Testis (tissue), 3 donors: ENCODE data around the gene RNF217. TPM values are rescaled to one million over a fixed set of nuclear protein-coding genes. Genes with fewer than 3 reads are reported as not detected.

Experiments
- DNase-seq: peaks from one replicate; pipeline ENCODE4 v3.0.0-alpha.2; 2019
- H3K27ac ChIP-seq, 2 donors: fragments of 200-600 bp; sonication (generic); one replicate each; pipeline ENCODE4 v1.5.1; 2019
- H3K27me3 ChIP-seq: fragments of 200-600 bp; sonication (generic); one replicate; pipeline ENCODE4 v1.5.1; 2019
- H3K36me3 ChIP-seq: fragments of 200-600 bp; sonication (generic); one replicate; pipeline ENCODE4 v1.5.1; 2017; ENCODE audit warnings: low read depth; ENCODE audit errors: missing control alignments
- H3K4me1 ChIP-seq: fragments of 200-600 bp; sonication (generic); one replicate; pipeline ENCODE4 v1.5.1; 2019
- H3K4me3 ChIP-seq, 2 donors: fragments of 200-600 bp; sonication (generic); one replicate each; pipeline ENCODE4 v1.5.1; 2017 to 2019
- H3K9me3 ChIP-seq: fragments of 200-600 bp; sonication (generic); one replicate; pipeline ENCODE4 v1.5.1; 2017
- CTCF ChIP-seq, 3 experiments: fragments of 450-650 bp in 2 of 3; fragments of 200-600 bp in 1 of 3; sonication (generic) in 1 of 3; IDR thresholded peaks; one replicate each; pipeline ENCODE4 v1.5.1; 2016 to 2019; ENCODE audit warnings: antibody characterized with exemption in 3 of 3, mild to moderate bottlenecking in 2 of 3, moderate library complexity in 1 of 3
- POLR2A ChIP-seq: fragments of 450-650 bp; IDR thresholded peaks from one replicate; pipeline ENCODE4 v1.6.1; 2017; ENCODE audit warnings: antibody characterized with exemption, mild to moderate bottlenecking, moderate library complexity
- WGBS, 2 donors: methylation state at CpG; one replicate each; pipeline ENCODE4 v1.1.5; 2018; 5-methylcytosine and 5-hydroxymethylcytosine counted together
- intact Hi-C: fragments of 100-400 bp; cut with DNase I; formaldehyde crosslinking; loops from one replicate; pipeline ENCODE4 v1.15.1; 2023; ENCODE audit warnings: low total_unique reads
- polyA plus RNA-seq: library from polyadenylated mRNA; stranded (reverse); fragments of 350-450 nt; fragmentation: Illumina TruSeq; extraction: RNeasy Lipid Tissue Mini Kit (QIAGEN cat#74804); gene quantifications from one replicate; pipeline ENCODE4 v1.2.3, GENCODE V29; 2014; ENCODE audit warnings: low read depth, low replicate concordance; ENCODE audit not compliant: insufficient read depth
- total RNA-seq, 2 donors: library from RNA; depleted of rRNA; stranded (reverse); fragments of >200 nt; gene quantifications; one replicate each; pipeline ENCODE4 v1.2.3, GENCODE V29; 2016

The RNF217 gene
- total and polyA plus RNA-seq, 3 donors from 2014 or later: 25.1 to 48.0 (median 33.3) TPM

- Histone ChIP-seq H3K27me3 (no peaks in the 10 kb centered on the region), H3K36me3 (no peaks in the 10 kb centered on the region), H3K4me3 (no peak overlapping the region), H3K27ac (peak overlapping the region; percentile 20 to 56), H3K4me1 (peaks cover 28% of the 10 kb centered on the region), H3K9me3 (no peaks in the 10 kb centered on the region)
- WGBS, 2 donors: 61 to 83% methylated on average over 1 of the region's 1 CpG
- intact Hi-C loops: no loop called here
- TF ChIP-seq CTCF (IDR thresholded peaks at IDR 0.05): no peak
- no peak for TF ChIP-seq POLR2A
- DNase-seq: no peak
Measured at GRCh38 chr6:125004198-125004597, 42.0 kb downstream of the RNF217 start.

- no peaks in the 10 kb centered on the region for H3K27me3 ChIP-seq
- intact Hi-C loops: no loop called here
- peak overlapping the region in 1 of 2 donors; percentile 20 for H3K27ac ChIP-seq
- DNase-seq: no peak
- WGBS, 2 donors: 86 to 96% methylated on average over 2 of the region's 2 CpGs
- no peak for TF ChIP-seq CTCF (IDR thresholded peaks at IDR 0.05)
- TF ChIP-seq POLR2A: no peak
- no peak overlapping the region for H3K4me3 ChIP-seq
- H3K9me3 ChIP-seq: no peaks in the 10 kb centered on the region
- H3K36me3 ChIP-seq: no peaks in the 10 kb centered on the region
- H3K4me1 ChIP-seq: peaks cover 34% of the 10 kb centered on the region
Measured at GRCh38 chr6:125004797-125005595, 42.8 kb downstream of the RNF217 start.

- Histone ChIP-seq H3K27ac (peak overlapping the region in 1 of 2 donors; percentile 36), H3K27me3 (no peaks in the 10 kb centered on the region), H3K4me3 (no peak overlapping the region), H3K36me3 (no peaks in the 10 kb centered on the region), H3K9me3 (no peaks in the 10 kb centered on the region), H3K4me1 (peaks cover 31% of the 10 kb centered on the region)
- DNase-seq: peak; percentile 71
- intact Hi-C loops: no loop called here
- TF ChIP-seq POLR2A: no peak
- no peak for TF ChIP-seq CTCF (IDR thresholded peaks at IDR 0.05)
- 46% methylated on average over 3 of the region's 3 CpGs for WGBS, 2 donors
Measured at GRCh38 chr6:125008261-125008703, 46.0 kb downstream of the RNF217 start.

GRCh38 chr6:125008957-125009356 lies 46.7 kb downstream of the RNF217 start:
- Histone ChIP-seq H3K27ac (peak overlapping the region; percentile 36 to 60), H3K4me1 (peaks cover 25% of the 10 kb centered on the region), H3K9me3 (no peaks in the 10 kb centered on the region), H3K4me3 (no peak overlapping the region), H3K27me3 (no peaks in the 10 kb centered on the region), H3K36me3 (no peaks in the 10 kb centered on the region)
- 52 to 63% methylated on average over 1 of the region's 1 CpG for WGBS, 2 donors
- intact Hi-C loops: no loop called here
- TF ChIP-seq CTCF (IDR thresholded peaks at IDR 0.05) (no peak), POLR2A (no peak)
- DNase-seq: no peak

GRCh38 chr6:125009578-125009977 lies 47.3 kb downstream of the RNF217 start:
- Histone ChIP-seq H3K9me3 (no peaks in the 10 kb centered on the region), H3K36me3 (no peaks in the 10 kb centered on the region), H3K4me3 (no peak overlapping the region), H3K27ac (peak overlapping the region; percentile 36 to 60), H3K27me3 (no peaks in the 10 kb centered on the region), H3K4me1 (peaks cover 21% of the 10 kb centered on the region)
- TF ChIP-seq CTCF (IDR thresholded peaks at IDR 0.05) (no peak), POLR2A (no peak)
- no peak for DNase-seq
- 14 to 37% methylated on average over 4 of the region's 4 CpGs for WGBS, 2 donors
- intact Hi-C loops: no loop called here
